Left renal cortex interstitium (tissue), 4 donors: ENCODE measurements around the gene RPS3A. TPM values are rescaled to one million over a fixed set of nuclear protein-coding genes. Genes with fewer than 3 reads are reported as not detected.
"Not testable (repeated sequence)": the region's sequence is repeated elsewhere in the genome, so short reads cannot be mapped to it uniquely, and the experiment has no call there.

Source experiments
- DNase-seq, 4 donors: peaks; one replicate each; pipeline ENCODE4 v3.0.0-alpha.2; 2013; ENCODE audit warnings: low read depth in 4 of 4, low spot score in 2 of 4, missing footprints in 1 of 4
- polyA plus RNA-seq, 4 donors: library from polyadenylated mRNA; unstranded; fragments of 120-200 nt; gene quantifications; one replicate each; pipeline ENCODE4 v1.2.1, GENCODE V29; 2013; ENCODE audit not compliant: insufficient read length in 4 of 4

RPS3A gene
- polyA plus RNA-seq, 4 donors: 3,701 to 4,907 (median 4,066) TPM

- DNase-seq: no peak
Measured at GRCh38 chr4:151114338-151114737, 14.9 kb downstream of the RPS3A start.

GRCh38 chr4:151114986-151115385, 15.6 kb downstream of the RPS3A start:
- DNase-seq: no peak

GRCh38 chr4:151117371-151117962, 18.0 kb downstream of the RPS3A start:
- peak; percentile 31 to 72 (median 41) for DNase-seq

GRCh38 chr4:151129796-151130195, 30.4 kb downstream of the RPS3A start:
- DNase-seq: no peak

GRCh38 chr4:151133311-151133710, 33.9 kb downstream of the RPS3A start:
- no peak for DNase-seq

- not testable (repeated sequence) for DNase-seq
Measured at GRCh38 chr4:151136048-151136447, 36.6 kb downstream of the RPS3A start.

GRCh38 chr4:151139814-151140213, 40.4 kb downstream of the RPS3A start:
- DNase-seq: no peak

GRCh38 chr4:151142758-151143157, 43.3 kb downstream of the RPS3A start:
- DNase-seq: no peak

- no peak for DNase-seq
Measured at GRCh38 chr4:151143162-151143561, 43.7 kb downstream of the RPS3A start.

GRCh38 chr4:151143811-151144210, 44.4 kb downstream of the RPS3A start:
- no peak for DNase-seq

- no peak for DNase-seq
Measured at GRCh38 chr4:151144329-151145072, 45.1 kb downstream of the RPS3A start.

GRCh38 chr4:151147000-151147399, 47.6 kb downstream of the RPS3A start:
- no peak for DNase-seq

GRCh38 chr4:151148261-151148660, 48.8 kb downstream of the RPS3A start:
- DNase-seq: no peak

- no peak for DNase-seq
Measured at GRCh38 chr4:151150821-151151580, 51.6 kb downstream of the RPS3A start.

GRCh38 chr4:151152028-151152427, 52.6 kb downstream of the RPS3A start:
- no peak for DNase-seq

GRCh38 chr4:151153585-151153984, 54.2 kb downstream of the RPS3A start:
- DNase-seq: no peak

Other genes with a start within 250 kb of the RPS3A start
- 10 to 100 TPM; 56.5 to 78.7 (median 64.2) TPM for gene LRBA, start 84.3 kb upstream of the RPS3A start, polyA plus RNA-seq
- gene PRSS48, start 177.5 kb downstream of the RPS3A start, polyA plus RNA-seq: not detected
- gene SH3D19, start 226.0 kb downstream of the RPS3A start, polyA plus RNA-seq: 10 to 100 TPM; 25.3 to 34.8 (median 27.7) TPM